Smooth muscle cell (in vitro differentiated cells): ENCODE data around the gene SPATA9. TPM values are rescaled to one million over a fixed set of nuclear protein-coding genes. Genes with fewer than 3 reads are reported as not detected.
"Not testable (repeated sequence)": the region's sequence is repeated elsewhere in the genome, so short reads cannot be mapped to it uniquely, and the experiment has no call there.

Experiments
- DNase-seq: peaks from one replicate; lab custom pipeline; 2025; ENCODE audit not compliant: unreplicated experiment; lab: John Stamatoyannopoulos, UW
- H2AFZ ChIP-seq: fragments of 200-600 bp; sonication (generic); 2 replicates; pipeline ENCODE4 v1.6.0; 2016; ENCODE audit warnings: antibody characterized with exemption, low read depth, mild to moderate bottlenecking
- H3F3A ChIP-seq: fragments of 200-600 bp; sonication (generic); 2 replicates; pipeline ENCODE4 v1.6.0; 2017; ENCODE audit warnings: antibody characterized with exemption, low read depth
- H3K27ac ChIP-seq: fragments of 200-600 bp; sonication (generic); 2 replicates; pipeline ENCODE4 v1.5.1; 2016; ENCODE audit warnings: low read depth, mild to moderate bottlenecking
- H3K27me3 ChIP-seq: fragments of 200-600 bp; sonication (generic); 2 replicates; pipeline ENCODE4 v1.6.1; 2016; ENCODE audit warnings: low read depth, mild to moderate bottlenecking
- H3K36me3 ChIP-seq: fragments of 200-600 bp; sonication (generic); 2 replicates; pipeline ENCODE4 v1.5.1; 2016; ENCODE audit warnings: low read depth
- H3K4me1 ChIP-seq: fragments of 200-600 bp; sonication (generic); 2 replicates; pipeline ENCODE4 v1.5.1; 2016; ENCODE audit warnings: low read depth
- H3K4me2 ChIP-seq: fragments of 200-600 bp; sonication (generic); 2 replicates; pipeline ENCODE4 v1.6.0; 2016; ENCODE audit warnings: mild to moderate bottlenecking
- H3K4me3 ChIP-seq: fragments of 200-600 bp; sonication (generic); 2 replicates; pipeline ENCODE4 v1.5.1; 2016; ENCODE audit warnings: mild to moderate bottlenecking
- H3K79me2 ChIP-seq: fragments of 200-600 bp; sonication (generic); 2 replicates; pipeline ENCODE4 v1.6.0; 2016; ENCODE audit warnings: low read depth, mild to moderate bottlenecking
- H3K9ac ChIP-seq: fragments of 200-600 bp; sonication (generic); 2 replicates; pipeline ENCODE4 v1.6.0; 2016; ENCODE audit warnings: low read depth
- H3K9me3 ChIP-seq: fragments of 200-600 bp; sonication (generic); replicated peaks from 2 replicates; pipeline ENCODE4 v1.5.1; 2016; ENCODE audit warnings: low read depth
- H4K20me1 ChIP-seq: fragments of 200-600 bp; sonication (generic); 2 replicates; pipeline ENCODE4 v1.6.0; 2016; ENCODE audit warnings: low read depth
- CTCF ChIP-seq: fragments of 200-600 bp; sonication (generic); IDR thresholded peaks from 2 replicates; pipeline ENCODE4 v1.5.1; 2017; ENCODE audit warnings: borderline replicate concordance, mild to moderate bottlenecking, antibody characterized with exemption; ENCODE audit not compliant: insufficient read depth, poor library complexity, severe bottlenecking
- WGBS: methylation state at CpG from one replicate; pipeline ENCODE4 v1.1.7; 2016; ENCODE audit warnings: low lambda C conversion rate; 5-methylcytosine and 5-hydroxymethylcytosine counted together
- polyA plus RNA-seq: library from polyadenylated mRNA; unstranded; fragments of >200 nt; fragmentation: Nextera tagmentation; extraction: Ambion mirVana; gene quantifications from 2 replicates; pipeline ENCODE4 v1.2.1, GENCODE V29; 2016
- total RNA-seq: library from RNA; depleted of rRNA; stranded (reverse); fragments of >200 nt; gene quantifications from 2 replicates; pipeline ENCODE4 v1.2.3, GENCODE V29; 2014

The SPATA9 gene
- total and polyA plus RNA-seq, 2 experiments from 2014 or later = not detected

GRCh38 chr5:95649274-95649673 lies 33.5 kb downstream of the SPATA9 start:
- Histone ChIP-seq H3F3A (peaks cover 14% of the 10 kb centered on the region), H3K79me2 (no peaks in the 10 kb centered on the region), H3K27me3 (no peaks in the 10 kb centered on the region), H4K20me1 (no peaks in the 10 kb centered on the region), H3K9ac (no peak overlapping the region), H3K4me1 (peaks cover 9% of the 10 kb centered on the region), H3K27ac (no peak overlapping the region), H3K4me2 (no peak overlapping the region), H3K9me3 (no peaks in the 10 kb centered on the region), H2AFZ (no peak overlapping the region), H3K36me3 (no peaks in the 10 kb centered on the region), H3K4me3 (no peak overlapping the region)
- TF ChIP-seq CTCF = no peak
- no peak for DNase-seq

GRCh38 chr5:95647886-95648860 lies 34.6 kb downstream of the SPATA9 start:
- peak overlapping the region; percentile 97 for H2AFZ ChIP-seq
- TF ChIP-seq CTCF = no peak
- no peak for DNase-seq
- peak overlapping the region; percentile 94 for H3K4me2 ChIP-seq
- H4K20me1 ChIP-seq = no peaks in the 10 kb centered on the region
- 65% methylated on average over 12 of the region's 12 CpGs for WGBS
- H3K27me3 ChIP-seq = no peaks in the 10 kb centered on the region
- H3K36me3 ChIP-seq = no peaks in the 10 kb centered on the region
- H3K79me2 ChIP-seq = no peaks in the 10 kb centered on the region
- no peak overlapping the region for H3K9ac ChIP-seq
- H3K27ac ChIP-seq = peak overlapping the region; percentile 86
- peaks cover 14% of the 10 kb centered on the region for H3F3A ChIP-seq
- H3K4me3 ChIP-seq = peak overlapping the region; percentile 68
- peaks cover 9% of the 10 kb centered on the region for H3K4me1 ChIP-seq
- H3K9me3 ChIP-seq = no peaks in the 10 kb centered on the region

- H3K4me3 ChIP-seq = peak within 1 kb of the TSS; percentile 68
- TF ChIP-seq CTCF = no peak
- peak within 1 kb of the TSS; percentile 94 for H3K4me2 ChIP-seq
- H3K36me3 ChIP-seq = no peaks in the 10 kb centered on the region
- peak; percentile 77 for DNase-seq
- WGBS = 3% methylated on average over 46 of the region's 60 CpGs
- H3K79me2 ChIP-seq = no peaks in the 10 kb centered on the region
- H3F3A ChIP-seq = peaks cover 14% of the 10 kb centered on the region
- H3K4me1 ChIP-seq = peaks cover 9% of the 10 kb centered on the region
- peak within 1 kb of the TSS; percentile 86 for H3K27ac ChIP-seq
- H3K27me3 ChIP-seq = no peaks in the 10 kb centered on the region
- no peaks in the 10 kb centered on the region for H4K20me1 ChIP-seq
- peak within 1 kb of the TSS; percentile 85 for H3K9ac ChIP-seq
- H3K9me3 ChIP-seq = no peaks in the 10 kb centered on the region
- H2AFZ ChIP-seq = peak within 1 kb of the TSS; percentile 97
Observed at GRCh38 chr5:95646569-95647431, 36.0 kb downstream of the SPATA9 start, which contains the start of gene RFESD. Gene RFESD, plus strand, starts transcription at chr5:95646777. Its CDS starts 5,495 bp downstream, at chr5:95652272.

GRCh38 chr5:95646226-95646568 lies 36.6 kb downstream of the SPATA9 start:
- H3K9ac ChIP-seq, H4K20me1 ChIP-seq, H3K79me2 ChIP-seq, H3K9me3 ChIP-seq, H3K36me3 ChIP-seq, H3K27me3 ChIP-seq, DNase-seq, H3K4me1 ChIP-seq: not testable (repeated sequence)
- H3K4me3 ChIP-seq = peak overlapping the region; percentile 68
- H3K4me2 ChIP-seq = peak overlapping the region; percentile 94
- H3K27ac ChIP-seq = peak overlapping the region; percentile 86
- peak overlapping the region; percentile 76 for H2AFZ ChIP-seq
- H3F3A ChIP-seq = peaks cover 14% of the 10 kb centered on the region
- WGBS = 93% methylated on average over 17 of the region's 17 CpGs
